Left colon (tissue), 2 donors: ENCODE data around the gene CD200. TPM values are rescaled to one million over a fixed set of nuclear protein-coding genes. Genes with fewer than 3 reads are reported as not detected.

Experiments used
- ATAC-seq: fragments of 200-7000 bp; cut with Tn5 transposase; one replicate; pipeline ENCODE4 v1.9.1; 2020; ENCODE audit warnings: mild to moderate bottlenecking, moderate library complexity
- DNase-seq, 2 donors: peaks; one replicate each; pipeline ENCODE4 v3.0.0-alpha.2; 2020
- intact Hi-C, 2 donors: fragments of 100-400 bp; cut with DNase I in 1 of 2; cut with micrococcal nuclease in 1 of 2; formaldehyde crosslinking; loops; one replicate each; pipeline versions ENCODE4 v1.11.2 to v1.14.0; 2022; cut with DNase I, micrococcal nuclease
- long read RNA-seq: library from polyadenylated mRNA; unstranded; transcript quantifications from one replicate; pipeline ENCODE4 v2.0.0, GENCODE V29; 2021
- total RNA-seq, 2 donors: library from RNA; stranded (reverse); fragmentation: NEBNext Ultra II Directional; extraction: Animal tissue kit (Norgen Biotek cat#: 25700); gene quantifications; one replicate each; pipeline ENCODE4 v1.2.1, GENCODE V29; 2021
- donor health status: DM: no; HTN: no; CAD: no.
- donor health status: DM: yes; HTN: yes; CAD: no.

CD200 gene, protein sequence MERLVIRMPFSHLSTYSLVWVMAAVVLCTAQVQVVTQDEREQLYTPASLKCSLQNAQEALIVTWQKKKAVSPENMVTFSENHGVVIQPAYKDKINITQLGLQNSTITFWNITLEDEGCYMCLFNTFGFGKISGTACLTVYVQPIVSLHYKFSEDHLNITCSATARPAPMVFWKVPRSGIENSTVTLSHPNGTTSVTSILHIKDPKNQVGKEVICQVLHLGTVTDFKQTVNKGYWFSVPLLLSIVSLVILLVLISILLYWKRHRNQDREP
- 1 to 10 TPM; 4.6 to 4.9 TPM for total RNA-seq
- long read RNA-seq, partial matches to known transcripts, result 2 of 6 reads
- long read RNA-seq, other reads (novel, unspliced or antisense), result 4 of 6 reads

DNA sequence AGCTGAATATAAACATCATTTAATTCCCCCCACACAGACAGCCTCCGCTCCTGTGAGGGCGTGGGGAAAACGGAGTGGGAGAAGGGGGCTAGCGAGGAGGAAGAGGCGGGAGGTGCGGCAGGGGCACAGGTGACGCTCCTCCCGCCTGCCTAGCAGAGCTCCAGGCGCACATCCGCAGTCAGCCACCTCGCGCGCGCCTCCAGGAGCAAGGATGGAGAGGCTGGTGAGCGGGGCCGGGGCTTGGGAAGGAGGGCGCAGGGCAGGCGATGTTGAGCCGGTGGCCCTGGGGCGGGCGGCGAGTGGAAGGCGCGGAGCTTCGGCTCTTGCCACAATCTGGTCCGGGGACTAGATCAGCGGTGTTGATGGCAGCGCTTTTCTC, at the start of gene CD200:
TSS of gene CD200 (plus strand) at position 155 of the 379 bp plus-strand sequence. CDS start at position 212, 57 bp downstream.
- peak; percentile 88 for ATAC-seq
- intact Hi-C loops, result no loop called here
- DNase-seq, result peak; percentile 50 to 76

- intact Hi-C loops, result no loop called here
- DNase-seq (no peak), ATAC-seq (no peak)
Observed at GRCh38 chr3:112289011-112289410, 43.9 kb upstream of the CD200 start.

DNA sequence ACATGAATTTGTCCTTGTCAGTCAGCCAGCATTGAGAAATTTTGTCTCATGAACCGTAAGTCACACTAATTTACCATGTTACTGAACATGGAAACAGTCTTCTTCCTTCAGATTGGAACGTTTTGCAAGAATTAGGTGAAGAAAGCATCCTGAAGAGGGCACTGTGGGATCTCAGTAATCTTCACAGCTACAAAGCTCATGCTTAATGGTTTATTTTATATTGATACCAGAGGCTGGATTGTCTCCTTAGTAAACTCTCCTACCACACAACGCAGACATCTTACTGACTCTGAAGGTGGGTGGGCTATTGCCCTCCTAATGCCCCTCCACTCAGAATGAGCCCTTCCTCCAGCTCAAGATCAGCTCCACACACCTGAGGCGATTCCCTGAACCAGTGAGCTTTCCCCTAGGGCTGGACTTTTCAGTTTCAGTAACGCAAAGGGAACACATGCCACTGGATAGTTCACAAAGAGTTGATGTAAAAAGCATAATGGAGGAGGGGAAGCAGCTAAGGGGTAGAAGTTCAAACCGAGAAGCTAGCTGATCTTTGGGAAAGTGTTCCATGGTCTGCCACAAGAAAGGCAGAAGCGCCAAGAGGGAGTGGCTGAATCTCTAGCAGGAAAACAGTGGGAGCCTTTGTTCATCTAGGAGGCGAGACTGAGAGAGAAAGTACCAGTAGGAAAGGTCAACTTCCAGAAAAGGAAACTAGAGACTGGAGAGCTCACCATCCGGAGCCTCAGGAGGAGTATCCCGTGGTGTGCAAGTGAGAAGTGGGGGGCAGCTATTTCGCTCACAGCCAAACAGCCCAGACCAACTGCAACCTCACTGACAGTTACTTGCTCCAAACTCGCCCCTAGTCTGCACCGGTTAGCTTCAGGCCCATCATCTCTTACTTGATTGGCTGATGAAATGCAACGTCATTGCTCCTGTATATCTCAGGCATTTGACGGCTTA, 39.3 kb upstream of the CD200 start, which contains the start of gene SLC9C1:
TSS of gene SLC9C1 (minus strand) at position 849 of the 954 bp plus-strand sequence. CDS start 7,425 bp downstream, outside the sequence.
- ATAC-seq (peak; percentile 88), DNase-seq (peak; percentile 38 to 41)
- intact Hi-C loops, result loop anchor here in 1 of 2 donors (10.0 kb wide), 1 partner anchor 221 kb away; no protein-coding TSS in a partner anchor

- no peak for ATAC-seq
- intact Hi-C loops, result loop anchor here in 1 of 2 donors (10.0 kb wide), 1 partner anchor 217 kb away; no protein-coding TSS in a partner anchor
- no peak for DNase-seq
Observed at GRCh38 chr3:112297714-112298113, 35.2 kb upstream of the CD200 start.

DNA sequence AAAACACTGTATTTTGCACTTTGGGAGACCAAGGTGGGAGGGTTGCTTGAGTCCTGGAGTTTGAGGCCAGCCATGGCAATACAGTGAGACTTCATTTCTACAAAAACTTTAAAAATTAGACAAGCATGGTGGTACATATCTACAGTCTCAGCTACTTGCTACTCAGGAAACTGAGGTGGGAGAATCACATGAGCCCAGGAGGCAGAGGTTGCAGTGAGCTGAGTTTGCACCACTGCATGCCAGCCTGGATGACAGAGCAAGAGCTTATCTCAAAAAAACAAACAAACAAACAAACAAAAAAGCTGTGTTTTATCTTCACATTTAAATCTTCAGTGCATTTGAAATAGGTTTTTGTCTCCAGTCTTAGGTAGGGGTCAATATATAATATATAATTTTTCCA, 34.2 kb upstream of the CD200 start:
- no peak for ATAC-seq
- intact Hi-C loops, result loop anchor here in 1 of 2 donors (10.0 kb wide), 1 partner anchor 216 kb away; no protein-coding TSS in a partner anchor
- DNase-seq, result no peak

DNA sequence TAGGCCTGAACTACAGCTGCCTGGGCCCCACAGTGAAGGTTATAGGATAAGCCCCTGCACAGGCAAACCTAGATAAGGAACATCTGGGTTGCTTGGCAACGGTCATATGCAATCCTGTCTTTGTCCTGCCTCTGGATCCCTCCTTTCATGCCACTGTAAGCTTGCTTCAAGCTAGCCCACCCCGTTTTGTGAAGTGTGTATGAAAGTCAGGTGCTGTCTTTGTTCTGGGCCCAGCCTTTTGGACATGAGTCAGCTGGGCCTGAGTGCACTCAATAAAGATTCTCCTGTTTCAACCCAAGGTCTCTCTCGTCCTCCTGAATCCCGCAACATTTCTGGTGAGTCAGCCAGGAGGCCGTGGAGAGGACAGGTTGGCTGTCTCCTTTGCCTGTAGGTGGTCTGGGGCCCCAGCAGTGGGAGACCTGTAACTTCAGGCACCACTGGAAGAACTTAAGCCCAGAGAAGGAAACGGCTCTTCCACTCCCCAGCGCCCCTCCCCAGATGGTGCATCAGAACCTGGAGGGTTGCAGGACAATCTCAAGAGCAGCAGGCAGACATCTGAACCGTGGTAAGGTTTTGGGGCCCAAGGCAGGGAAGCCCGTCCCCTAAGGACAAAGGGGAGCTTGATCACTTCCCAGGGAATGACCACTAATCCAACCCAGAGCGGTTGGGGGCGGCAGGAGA, 30.7 kb upstream of the CD200 start:
- intact Hi-C loops, result no loop called here
- no peak for ATAC-seq
- DNase-seq, result no peak

DNA sequence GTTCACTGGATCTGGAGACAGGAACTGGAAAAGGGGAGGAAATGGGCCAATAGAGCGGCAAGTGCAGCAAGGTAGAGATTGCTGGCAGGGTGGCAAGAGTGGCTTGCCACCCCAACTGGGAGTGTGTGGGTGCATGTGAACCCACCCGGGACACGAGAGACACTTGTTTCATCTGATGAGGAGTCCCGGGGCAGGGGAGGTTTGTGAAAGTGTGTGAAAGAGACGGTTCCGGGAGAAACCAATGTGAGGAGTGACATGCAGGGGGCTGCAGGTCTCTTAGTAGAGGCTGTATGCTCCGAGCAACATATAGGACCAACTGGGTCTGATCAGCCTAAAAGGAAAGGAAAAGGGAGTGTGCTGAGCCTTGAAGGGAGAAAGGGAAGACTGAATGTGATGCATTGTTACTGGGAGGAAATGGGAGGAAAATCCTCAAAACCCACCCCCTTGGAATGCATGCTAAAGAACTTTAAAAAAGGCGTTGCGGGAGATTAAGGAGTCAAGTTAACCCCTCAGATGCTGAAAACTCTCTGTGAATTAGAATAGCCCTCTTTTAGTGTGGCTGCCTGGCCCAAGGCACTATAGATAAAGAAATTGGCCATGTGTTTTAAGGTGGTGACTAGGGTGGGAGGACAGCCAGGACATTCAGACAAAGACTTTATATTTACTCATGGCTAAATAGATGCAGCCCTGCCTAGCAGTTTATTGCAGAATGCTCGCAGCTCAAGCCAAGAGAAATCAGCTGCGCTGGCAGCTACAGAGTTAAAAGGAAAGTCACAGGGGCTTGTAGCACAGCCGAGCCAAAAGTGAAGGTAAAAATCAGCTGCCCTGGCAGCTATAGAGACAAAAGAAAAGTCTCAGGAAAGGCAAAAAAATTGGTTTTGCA, 29.8 kb upstream of the CD200 start:
- peak; percentile 35 for ATAC-seq
- intact Hi-C loops, result no loop called here

DNA sequence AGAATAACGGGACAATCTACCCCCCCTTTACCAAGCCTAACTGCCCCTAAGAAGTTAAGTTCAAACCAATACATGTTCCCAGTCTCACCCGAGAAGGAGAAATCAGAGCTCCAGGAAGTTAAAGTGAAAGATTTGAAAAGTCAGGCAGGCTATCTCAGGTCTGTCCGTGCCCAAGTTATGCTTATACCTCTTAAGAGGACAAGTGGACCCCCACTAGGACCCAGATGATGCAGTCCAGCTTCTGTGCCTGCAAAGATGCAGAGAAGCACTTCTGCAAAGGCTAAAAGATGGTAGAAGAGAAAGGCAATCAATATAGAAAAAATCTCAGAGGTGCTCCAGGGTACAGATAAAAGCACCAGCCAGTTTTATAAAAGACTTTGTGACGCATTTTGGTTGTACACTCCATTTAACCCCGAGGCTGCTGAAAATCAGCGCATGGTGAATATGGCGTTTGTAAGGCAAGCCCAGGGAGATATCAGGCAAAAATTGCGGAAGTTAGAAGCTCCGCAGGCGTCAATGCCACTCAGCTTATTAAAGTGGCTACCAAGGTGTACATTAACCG, 29.1 kb upstream of the CD200 start:
- intact Hi-C loops, result no loop called here
- peak; percentile 39 for ATAC-seq

More for the DNA sequence above, 29.8 kb upstream of the CD200 start:
- no peak for DNase-seq

GRCh38 chr3:112304611-112305010, 28.3 kb upstream of the CD200 start:
- ATAC-seq (no peak), DNase-seq (no peak)
- intact Hi-C loops, result no loop called here

More for the DNA sequence above, 29.1 kb upstream of the CD200 start:
- no peak for DNase-seq

GRCh38 chr3:112306825-112307224, 26.1 kb upstream of the CD200 start:
- no peak for ATAC-seq
- no peak for DNase-seq
- intact Hi-C loops, result no loop called here

GRCh38 chr3:112307557-112307956, 25.4 kb upstream of the CD200 start:
- ATAC-seq, result no peak
- intact Hi-C loops, result no loop called here
- no peak for DNase-seq

DNA sequence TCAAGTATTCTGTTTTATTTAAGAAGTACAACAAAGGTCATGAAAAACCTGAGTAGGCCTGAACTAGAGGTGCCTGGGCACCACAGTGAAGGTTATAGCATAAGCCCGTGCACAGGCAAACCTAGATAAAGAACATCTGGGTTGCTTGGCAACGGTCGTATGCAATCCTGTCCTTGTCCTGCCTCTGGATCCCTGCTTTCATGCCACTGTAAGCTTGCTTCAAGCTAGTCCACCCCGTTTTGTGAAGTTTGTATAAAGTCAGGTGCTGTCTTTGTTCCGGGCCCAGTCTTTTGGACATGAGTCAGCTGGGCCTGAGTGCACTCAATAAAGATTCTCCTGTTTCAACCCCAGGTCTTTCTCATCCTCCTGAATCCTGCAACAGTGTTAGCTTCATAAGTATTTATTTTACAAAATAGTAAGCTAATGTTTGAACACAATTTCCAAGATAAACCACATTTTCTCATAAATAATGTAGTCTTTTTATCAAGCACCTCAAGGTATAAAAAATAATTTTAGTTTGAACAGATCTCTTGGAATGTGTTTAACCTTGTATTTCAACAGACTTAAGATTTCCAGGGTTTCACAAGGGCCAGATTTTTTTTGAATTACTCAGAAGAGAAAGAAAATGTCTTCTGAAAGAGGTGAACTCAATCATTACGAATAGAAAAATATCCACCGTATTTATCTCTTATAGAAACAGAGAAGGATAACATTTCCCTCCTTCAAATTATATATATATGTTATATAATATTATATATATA, 24.6 kb upstream of the CD200 start:
- intact Hi-C loops, result no loop called here
- no peak for DNase-seq

DNA sequence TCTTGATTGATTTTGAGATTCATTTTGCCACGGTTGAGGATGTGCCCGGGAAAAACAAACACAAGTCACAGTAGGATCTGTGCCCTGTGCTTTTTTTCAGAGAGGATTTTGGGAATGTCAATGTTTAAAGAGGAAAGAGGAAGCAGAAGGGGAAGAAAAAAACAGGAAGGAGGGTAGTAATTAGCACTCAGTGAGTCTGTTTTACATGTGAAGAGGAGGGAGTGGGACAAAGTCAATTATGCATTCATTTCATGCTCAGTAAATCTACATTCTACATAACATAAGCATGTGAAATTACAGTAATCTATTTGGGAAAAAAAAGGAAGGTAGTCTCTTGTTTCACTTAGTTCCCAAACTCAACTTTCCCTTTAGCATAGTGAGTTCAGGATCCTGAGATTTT, 18.3 kb upstream of the CD200 start:
- intact Hi-C loops, result no loop called here
- DNase-seq (no peak), ATAC-seq (no peak)

More for the DNA sequence above, 24.6 kb upstream of the CD200 start:
- no peak for ATAC-seq

DNA sequence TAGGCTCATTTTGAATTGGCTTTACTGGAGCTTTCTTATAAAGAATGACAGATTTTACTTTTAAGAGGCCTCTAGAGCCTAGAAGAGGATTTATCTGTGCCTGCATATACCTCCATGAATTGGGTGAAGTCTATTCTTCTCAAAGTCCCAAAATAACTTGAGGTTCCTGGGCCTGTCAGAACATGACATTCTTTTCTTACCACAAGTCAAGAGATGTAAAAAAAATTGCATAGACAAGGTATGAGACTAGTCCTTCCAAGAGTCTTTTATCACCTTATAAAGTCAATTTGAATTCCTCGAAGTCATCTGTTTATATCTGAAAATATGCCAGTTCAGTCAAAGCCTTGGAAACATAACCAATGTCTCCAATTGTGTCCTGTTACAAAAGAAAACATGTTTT, 17.2 kb upstream of the CD200 start:
- intact Hi-C loops, result no loop called here
- DNase-seq (no peak), ATAC-seq (no peak)

GRCh38 chr3:112319516-112320276, 13.3 kb upstream of the CD200 start:
- intact Hi-C loops, result no loop called here
- ATAC-seq, result no peak

GRCh38 chr3:112320691-112321090, 12.3 kb upstream of the CD200 start:
- no peak for ATAC-seq
- intact Hi-C loops, result no loop called here
- DNase-seq, result no peak

More at GRCh38 chr3:112319516-112320276, 13.3 kb upstream of the CD200 start:
- DNase-seq, result no peak
